ENCODE measurements around the gene UNC13C. TPM values are rescaled to one million over a fixed set of nuclear protein-coding genes. Genes with fewer than 3 reads are reported as not detected.

UNC13C gene
- total RNA-seq, 1 donor from 2014 or later, result not detected

- no peak for DNase-seq (ENCODE audit: low spot score)
- H3K36me3 Mint-ChIP-seq (ENCODE audit: low read depth), result no peaks in the 10 kb centered on the region
- no peaks in the 10 kb centered on the region for H3K4me1 Mint-ChIP-seq (ENCODE audit: low read depth)
- no peaks in the 10 kb centered on the region for H3K27me3 Mint-ChIP-seq (ENCODE audit: low read depth)
- intact Hi-C loops (cut with micrococcal nuclease), result no loop called here
- H3K27ac Mint-ChIP-seq, result no peak overlapping the region
- peaks cover 17% of the 10 kb centered on the region for H3K9me3 Mint-ChIP-seq
- H3K4me3 Mint-ChIP-seq (ENCODE audit: low read depth), result no peak overlapping the region
Measured at GRCh38 chr15:54482251-54482650, 504.0 kb downstream of the UNC13C start.

DNA sequence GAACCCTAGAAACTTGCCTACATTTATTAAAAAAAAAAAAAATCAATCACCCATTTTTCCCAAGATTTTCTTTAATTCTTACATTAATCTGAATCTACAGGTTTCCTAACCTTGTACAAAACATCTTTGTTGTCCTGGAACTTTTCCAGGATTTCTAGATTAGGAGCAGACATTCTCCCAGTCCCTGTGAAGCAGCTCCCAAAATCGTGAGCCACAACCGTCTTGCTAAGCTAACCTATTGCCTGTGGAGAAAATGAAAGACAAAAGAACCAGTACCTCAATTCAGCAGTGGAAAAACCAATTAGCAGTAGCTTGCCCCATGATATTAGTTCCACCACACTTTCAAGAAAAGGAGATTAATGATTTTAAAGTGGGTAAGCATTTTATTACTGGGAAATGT, 522.1 kb downstream of the UNC13C start:
- no peak for DNase-seq (ENCODE audit: low spot score)
- intact Hi-C loops (cut with micrococcal nuclease), result no loop called here
- Mint-ChIP-seq H3K9me3 (no peaks in the 10 kb centered on the region), H3K4me1 (ENCODE audit: low read depth) (no peaks in the 10 kb centered on the region), H3K27ac (no peak overlapping the region), H3K36me3 (ENCODE audit: low read depth) (no peaks in the 10 kb centered on the region), H3K27me3 (ENCODE audit: low read depth) (no peaks in the 10 kb centered on the region), H3K4me3 (ENCODE audit: low read depth) (no peak overlapping the region)

- DNase-seq (ENCODE audit: low spot score), result no peak
- Mint-ChIP-seq H3K27ac (no peak overlapping the region), H3K27me3 (ENCODE audit: low read depth) (no peaks in the 10 kb centered on the region), H3K4me3 (ENCODE audit: low read depth) (no peak overlapping the region), H3K36me3 (ENCODE audit: low read depth) (no peaks in the 10 kb centered on the region), H3K4me1 (ENCODE audit: low read depth) (no peaks in the 10 kb centered on the region), H3K9me3 (no peaks in the 10 kb centered on the region)
- intact Hi-C loops (cut with micrococcal nuclease), result no loop called here
Measured at GRCh38 chr15:54502416-54503075, 524.3 kb downstream of the UNC13C start.

GRCh38 chr15:54504695-54505094, 526.5 kb downstream of the UNC13C start:
- H3K27ac Mint-ChIP-seq, result no peak overlapping the region
- intact Hi-C loops (cut with micrococcal nuclease), result no loop called here
- H3K9me3 Mint-ChIP-seq, result no peaks in the 10 kb centered on the region
- no peaks in the 10 kb centered on the region for H3K4me1 Mint-ChIP-seq (ENCODE audit: low read depth)
- no peak overlapping the region for H3K4me3 Mint-ChIP-seq (ENCODE audit: low read depth)
- H3K36me3 Mint-ChIP-seq (ENCODE audit: low read depth), result no peaks in the 10 kb centered on the region
- DNase-seq (ENCODE audit: low spot score), result no peak
- no peaks in the 10 kb centered on the region for H3K27me3 Mint-ChIP-seq (ENCODE audit: low read depth)

GRCh38 chr15:54506977-54507524, 528.8 kb downstream of the UNC13C start:
- Mint-ChIP-seq H3K4me1 (ENCODE audit: low read depth) (no peaks in the 10 kb centered on the region), H3K27me3 (ENCODE audit: low read depth) (no peaks in the 10 kb centered on the region), H3K27ac (no peak overlapping the region), H3K4me3 (ENCODE audit: low read depth) (no peak overlapping the region), H3K36me3 (ENCODE audit: low read depth) (no peaks in the 10 kb centered on the region), H3K9me3 (no peaks in the 10 kb centered on the region)
- no peak for DNase-seq (ENCODE audit: low spot score)
- intact Hi-C loops (cut with micrococcal nuclease), result no loop called here

- no peak overlapping the region for H3K27ac Mint-ChIP-seq
- intact Hi-C loops (cut with micrococcal nuclease), result no loop called here
- no peaks in the 10 kb centered on the region for H3K36me3 Mint-ChIP-seq (ENCODE audit: low read depth)
- no peak overlapping the region for H3K4me3 Mint-ChIP-seq (ENCODE audit: low read depth)
- H3K9me3 Mint-ChIP-seq, result no peaks in the 10 kb centered on the region
- H3K4me1 Mint-ChIP-seq (ENCODE audit: low read depth), result peaks cover 3% of the 10 kb centered on the region
- H3K27me3 Mint-ChIP-seq (ENCODE audit: low read depth), result no peaks in the 10 kb centered on the region
- DNase-seq (ENCODE audit: low spot score), result no peak
Measured at GRCh38 chr15:54514601-54515000, 536.4 kb downstream of the UNC13C start.

DNA sequence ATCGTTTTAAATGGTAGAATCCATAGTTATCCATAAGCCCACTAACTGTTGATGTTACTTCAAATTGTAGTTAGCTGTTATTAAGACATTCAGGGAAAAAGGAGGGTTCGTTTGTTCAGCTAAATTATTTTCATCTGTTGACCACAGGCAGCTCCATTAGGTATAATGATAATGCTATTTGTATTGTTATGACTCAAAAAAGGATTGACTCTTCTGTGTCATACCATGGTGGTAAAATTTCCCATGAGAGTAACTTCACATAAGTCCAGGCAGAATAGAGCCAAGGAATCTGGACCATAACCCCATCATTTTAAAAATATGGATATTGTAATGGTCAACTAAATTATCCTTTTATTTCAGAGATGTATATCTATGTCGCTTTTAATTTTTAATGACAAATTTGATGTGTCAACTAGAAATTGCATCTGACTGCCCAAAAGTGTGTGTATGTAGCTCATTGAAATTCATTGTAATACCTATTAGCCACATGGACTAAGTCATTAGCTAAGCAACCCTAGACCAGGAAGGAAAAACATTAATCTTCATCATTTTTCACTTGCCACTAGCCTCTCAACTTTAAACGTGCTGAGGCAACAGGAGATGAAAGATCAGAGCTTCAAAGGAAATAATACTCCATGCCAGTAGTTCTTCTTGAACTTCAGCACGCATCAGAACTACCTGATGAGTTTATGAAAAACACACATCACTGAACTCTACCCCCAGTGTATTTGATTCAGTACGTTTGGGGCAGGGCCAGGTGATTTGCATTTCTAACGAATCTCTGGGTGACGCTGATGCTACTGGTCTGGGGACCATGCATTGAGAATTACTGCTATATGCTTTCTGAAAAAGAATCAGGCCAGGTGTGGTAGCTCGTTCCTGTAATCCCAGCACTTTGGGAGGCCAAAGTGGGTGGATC, 537.7 kb downstream of the UNC13C start:
- Mint-ChIP-seq H3K27me3 (ENCODE audit: low read depth) (no peaks in the 10 kb centered on the region), H3K27ac (no peak overlapping the region)

GRCh38 chr15:54517366-54517765, 539.1 kb downstream of the UNC13C start:
- intact Hi-C loops (cut with micrococcal nuclease), result no loop called here
- H3K9me3 Mint-ChIP-seq, result no peaks in the 10 kb centered on the region

More for the DNA sequence above, 537.7 kb downstream of the UNC13C start:
- intact Hi-C loops (cut with micrococcal nuclease), result no loop called here
- H3K9me3 Mint-ChIP-seq, result no peaks in the 10 kb centered on the region
- peaks cover 4% of the 10 kb centered on the region for H3K4me1 Mint-ChIP-seq (ENCODE audit: low read depth)
- H3K4me3 Mint-ChIP-seq (ENCODE audit: low read depth), result no peak overlapping the region
- no peak for DNase-seq (ENCODE audit: low spot score)
- no peaks in the 10 kb centered on the region for H3K36me3 Mint-ChIP-seq (ENCODE audit: low read depth)

GRCh38 chr15:54518156-54518882, 540.1 kb downstream of the UNC13C start:
- Mint-ChIP-seq H3K9me3 (no peaks in the 10 kb centered on the region), H3K4me3 (ENCODE audit: low read depth) (no peak overlapping the region), H3K27ac (no peak overlapping the region), H3K36me3 (ENCODE audit: low read depth) (no peaks in the 10 kb centered on the region), H3K27me3 (ENCODE audit: low read depth) (no peaks in the 10 kb centered on the region), H3K4me1 (ENCODE audit: low read depth) (peaks cover 4% of the 10 kb centered on the region)
- no peak for DNase-seq (ENCODE audit: low spot score)
- intact Hi-C loops (cut with micrococcal nuclease), result no loop called here

More at GRCh38 chr15:54517366-54517765, 539.1 kb downstream of the UNC13C start:
- no peak overlapping the region for H3K4me3 Mint-ChIP-seq (ENCODE audit: low read depth)
- DNase-seq (ENCODE audit: low spot score), result no peak
- peaks cover 4% of the 10 kb centered on the region for H3K4me1 Mint-ChIP-seq (ENCODE audit: low read depth)
- no peaks in the 10 kb centered on the region for H3K36me3 Mint-ChIP-seq (ENCODE audit: low read depth)
- no peaks in the 10 kb centered on the region for H3K27me3 Mint-ChIP-seq (ENCODE audit: low read depth)
- H3K27ac Mint-ChIP-seq, result no peak overlapping the region

GRCh38 chr15:54519577-54519976, 541.3 kb downstream of the UNC13C start:
- intact Hi-C loops (cut with micrococcal nuclease), result no loop called here
- no peak for DNase-seq (ENCODE audit: low spot score)
- Mint-ChIP-seq H3K4me3 (ENCODE audit: low read depth) (no peak overlapping the region), H3K27ac (no peak overlapping the region), H3K36me3 (ENCODE audit: low read depth) (no peaks in the 10 kb centered on the region), H3K4me1 (ENCODE audit: low read depth) (peaks cover 4% of the 10 kb centered on the region), H3K27me3 (ENCODE audit: low read depth) (no peaks in the 10 kb centered on the region), H3K9me3 (no peaks in the 10 kb centered on the region)

DNA sequence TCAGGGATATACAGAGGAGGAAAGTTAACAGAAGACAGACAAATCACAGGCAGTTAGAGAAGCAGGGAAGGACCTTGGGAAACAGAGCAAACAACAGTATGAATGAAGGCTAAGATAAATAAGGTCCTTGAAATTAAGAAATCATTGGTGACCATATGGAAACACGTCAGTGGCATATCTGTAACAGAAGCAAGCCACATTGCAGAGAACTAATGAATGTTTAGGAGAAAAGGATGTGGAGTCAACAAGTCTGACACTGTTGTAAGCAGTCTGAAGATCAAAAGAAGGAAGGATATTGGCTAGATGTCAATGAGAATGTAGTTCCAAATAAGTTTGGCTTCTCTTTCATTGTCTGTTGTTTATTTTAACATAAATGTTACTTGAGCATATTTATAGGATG, 542.4 kb downstream of the UNC13C start:
- no peak overlapping the region for H3K27ac Mint-ChIP-seq
- no peak for DNase-seq (ENCODE audit: low spot score)
- no peak overlapping the region for H3K4me3 Mint-ChIP-seq (ENCODE audit: low read depth)
- peaks cover 4% of the 10 kb centered on the region for H3K4me1 Mint-ChIP-seq (ENCODE audit: low read depth)
- no peaks in the 10 kb centered on the region for H3K9me3 Mint-ChIP-seq
- no peaks in the 10 kb centered on the region for H3K36me3 Mint-ChIP-seq (ENCODE audit: low read depth)
- intact Hi-C loops (cut with micrococcal nuclease), result no loop called here
- H3K27me3 Mint-ChIP-seq (ENCODE audit: low read depth), result no peaks in the 10 kb centered on the region

- Mint-ChIP-seq H3K36me3 (ENCODE audit: low read depth) (no peaks in the 10 kb centered on the region), H3K9me3 (no peaks in the 10 kb centered on the region), H3K27ac (no peak overlapping the region), H3K4me3 (ENCODE audit: low read depth) (no peak overlapping the region), H3K27me3 (ENCODE audit: low read depth) (no peaks in the 10 kb centered on the region), H3K4me1 (ENCODE audit: low read depth) (peaks cover 4% of the 10 kb centered on the region)
- intact Hi-C loops (cut with micrococcal nuclease), result no loop called here
- no peak for DNase-seq (ENCODE audit: low spot score)
Measured at GRCh38 chr15:54521206-54521605, 543.0 kb downstream of the UNC13C start.
